Measurements from ENCODE around the gene CARMIL1.
"Not testable (repeated sequence)": the region's sequence is repeated elsewhere in the genome, so short reads cannot be mapped to it uniquely, and the experiment has no call there.

Gene CARMIL1

DNA sequence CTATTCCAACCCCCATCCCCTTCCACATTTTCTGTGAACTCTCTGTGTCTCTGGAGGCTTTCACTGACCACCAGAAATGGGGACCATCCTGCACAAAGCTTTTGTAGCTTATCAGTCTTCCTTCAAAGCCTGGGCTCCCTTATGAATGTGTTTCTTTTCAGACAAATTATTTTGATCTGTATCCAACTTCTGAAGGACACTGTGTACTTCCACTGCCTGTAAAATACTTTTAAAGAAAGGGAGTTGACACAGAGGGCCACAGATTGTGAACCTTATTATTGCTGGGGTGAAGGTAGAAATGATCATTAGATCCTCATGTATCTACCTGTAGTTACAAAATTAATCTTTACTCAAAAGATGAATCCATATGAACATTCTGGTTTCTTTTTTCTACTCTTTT, 135.6 kb downstream of the CARMIL1 start:
- no peak for DNase-seq

DNA sequence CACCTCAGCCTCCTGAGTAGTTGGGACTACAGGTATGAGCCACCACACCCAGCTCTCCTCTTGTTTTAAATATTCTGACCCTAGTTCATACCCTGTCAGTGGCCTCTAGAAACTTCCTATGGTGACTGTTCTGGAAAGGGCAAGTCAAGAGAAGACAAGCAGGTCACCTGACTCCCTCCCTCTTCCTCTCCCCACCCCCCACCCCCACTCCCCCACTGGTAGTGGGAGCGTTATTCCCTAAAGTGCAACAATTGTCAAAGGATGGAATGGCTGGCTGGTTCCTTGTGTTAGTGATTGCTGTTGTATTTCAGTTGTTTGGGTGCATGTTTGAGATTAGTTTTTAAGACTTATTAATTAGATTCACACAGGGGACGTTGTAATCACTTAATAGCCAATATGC, 136.1 kb downstream of the CARMIL1 start:
- DNase-seq = no peak

DNA sequence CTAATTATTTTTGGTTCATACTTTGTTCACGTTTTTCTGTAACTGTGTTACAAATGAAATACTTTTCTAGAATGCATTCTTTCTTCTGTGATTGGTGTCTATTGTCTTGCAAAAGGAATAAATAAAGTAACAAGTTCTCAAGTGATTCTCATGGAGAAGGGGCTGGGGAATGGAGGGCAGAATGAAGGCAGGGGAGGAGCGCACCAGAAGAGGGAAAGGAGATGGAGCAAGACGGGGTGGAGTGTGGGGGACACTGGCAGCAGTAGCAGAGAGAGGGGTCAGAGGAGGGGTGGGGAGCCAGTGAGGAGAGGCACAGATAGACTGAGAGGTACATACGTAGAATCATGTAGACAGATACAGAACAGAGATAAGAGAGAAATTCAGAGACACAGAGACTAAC, 136.5 kb downstream of the CARMIL1 start:
- no peak for DNase-seq

DNA sequence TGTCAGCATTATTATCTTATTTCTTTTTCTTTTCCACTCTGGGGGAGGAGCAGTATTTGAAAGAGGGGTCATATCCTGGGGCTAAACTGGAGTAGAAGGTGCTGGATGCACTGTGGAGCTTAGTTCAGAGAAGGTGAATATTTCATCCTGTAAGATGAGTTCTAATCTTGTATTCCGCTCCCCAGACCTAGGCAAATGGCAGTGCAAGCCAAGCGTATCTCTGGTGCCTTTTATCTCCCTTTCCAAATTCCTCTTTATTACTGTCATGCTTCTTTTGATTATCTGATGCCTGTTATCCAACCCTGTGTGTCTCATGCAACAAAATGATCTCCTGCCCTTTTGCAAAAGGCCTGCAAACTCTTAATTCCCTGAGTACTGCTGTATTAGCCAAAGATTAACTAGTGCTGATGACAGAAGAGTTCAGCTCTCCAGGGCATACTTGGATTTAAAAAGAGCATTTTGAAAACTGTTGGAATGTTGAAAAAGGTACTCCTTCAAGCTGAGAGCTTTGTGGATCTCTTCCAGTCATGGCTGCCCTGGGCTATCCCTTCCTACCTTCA, 138.0 kb downstream of the CARMIL1 start:
- DNase-seq = no peak

DNA sequence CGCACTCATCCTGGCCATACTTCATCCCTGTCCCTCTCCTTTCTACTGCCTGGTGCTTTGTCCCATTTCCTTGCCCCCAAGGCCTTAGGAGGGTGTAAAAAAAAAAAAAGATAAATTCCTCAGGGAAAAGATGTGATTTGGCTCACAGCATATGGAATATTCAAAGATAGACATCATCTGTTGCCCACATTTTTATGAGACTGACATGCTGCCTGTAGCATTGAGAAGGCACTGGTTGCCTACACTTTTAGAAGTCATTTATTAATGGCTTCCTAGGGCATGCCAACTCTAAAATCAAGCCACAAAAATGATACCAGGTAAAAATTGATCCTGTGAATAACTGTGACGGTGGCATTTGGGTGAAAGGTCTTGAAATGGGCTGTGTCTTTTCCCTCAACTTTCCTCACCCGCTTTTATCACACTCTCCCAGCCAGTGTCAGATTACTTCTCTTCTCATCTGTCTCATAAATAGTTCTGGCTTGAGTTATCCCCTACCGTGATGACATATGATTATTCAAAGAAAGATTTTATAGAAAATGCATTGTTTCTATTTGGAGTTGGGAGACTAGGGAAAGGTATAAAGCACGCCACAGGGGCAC, 139.4 kb downstream of the CARMIL1 start:
- DNase-seq = no peak

DNA sequence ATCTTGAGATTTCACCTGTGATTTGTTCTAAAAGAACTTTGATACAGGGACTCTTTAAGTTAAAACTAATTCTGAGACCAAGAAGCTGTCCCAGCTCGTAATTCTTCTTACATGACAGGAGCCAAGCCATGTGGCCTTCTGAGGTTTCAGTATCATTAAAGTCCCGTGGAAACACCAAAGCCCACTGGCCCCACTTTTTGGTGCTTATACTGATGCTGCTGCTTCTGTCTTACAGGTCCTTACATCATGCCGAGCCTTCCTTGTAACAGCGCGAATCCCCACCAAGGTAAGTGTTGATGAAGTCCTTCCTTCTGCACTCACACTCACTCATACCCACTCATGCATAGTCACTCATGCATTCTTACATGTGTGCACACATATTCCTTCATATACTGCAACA, 140.7 kb downstream of the CARMIL1 start:
- no peak for DNase-seq

DNA sequence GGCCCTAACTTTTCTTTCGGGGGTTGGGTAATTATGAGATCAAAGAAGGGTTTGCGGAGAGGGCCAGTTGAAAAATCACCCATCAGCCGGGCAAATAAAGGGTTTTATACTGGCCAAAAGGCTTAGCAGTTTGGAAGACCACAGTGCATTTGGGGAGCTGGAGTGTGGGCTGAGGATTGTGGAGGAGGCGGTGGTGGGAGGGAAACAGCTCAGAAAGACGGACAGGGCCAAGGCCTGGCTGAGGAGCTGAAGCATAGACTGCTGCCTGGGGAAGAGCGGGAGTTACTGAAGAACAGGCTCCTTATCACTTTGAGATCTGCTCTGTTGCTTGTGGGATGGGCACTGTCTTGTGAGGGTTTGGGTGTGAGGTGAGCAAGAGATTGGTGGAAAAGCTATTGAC, 144.2 kb downstream of the CARMIL1 start:
- DNase-seq = no peak

DNA sequence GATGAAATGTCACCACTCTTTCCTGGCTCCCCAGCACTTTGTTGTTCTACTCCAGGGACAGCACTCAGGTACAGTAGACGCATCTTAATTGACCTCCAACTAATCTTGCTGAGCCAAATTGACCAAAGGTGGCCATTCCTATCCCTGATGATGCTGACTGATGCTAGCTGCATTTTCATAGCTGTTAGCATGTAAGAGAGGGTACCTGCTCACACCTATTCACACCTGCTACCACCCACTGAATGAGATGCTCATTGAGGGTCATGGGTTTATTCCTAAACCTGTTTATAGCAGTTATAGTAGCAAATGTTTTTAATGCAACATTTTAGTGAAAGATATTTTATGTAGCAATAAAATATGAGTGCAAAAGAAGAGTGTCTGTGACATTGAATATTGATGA, 145.1 kb downstream of the CARMIL1 start:
- no peak for DNase-seq

DNA sequence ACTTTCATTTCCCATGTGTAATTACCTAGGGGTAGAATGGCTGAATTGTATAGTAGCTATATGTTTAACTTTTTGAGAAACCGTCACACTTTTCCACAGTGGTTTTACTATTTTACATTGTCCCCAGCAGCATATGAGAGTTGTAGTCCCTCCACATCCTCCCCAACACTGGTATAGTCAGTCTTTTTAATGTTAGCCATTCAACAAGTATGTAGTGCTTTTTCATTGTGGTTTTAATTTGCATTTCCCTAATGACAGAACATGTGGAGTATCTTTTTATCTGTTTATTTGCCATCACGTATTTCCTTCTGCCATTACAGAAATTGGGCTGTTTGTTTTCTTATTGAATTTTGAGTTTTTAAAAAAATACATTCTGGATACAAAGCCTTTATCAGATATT, 148.4 kb downstream of the CARMIL1 start:
- DNase-seq = no peak

DNA sequence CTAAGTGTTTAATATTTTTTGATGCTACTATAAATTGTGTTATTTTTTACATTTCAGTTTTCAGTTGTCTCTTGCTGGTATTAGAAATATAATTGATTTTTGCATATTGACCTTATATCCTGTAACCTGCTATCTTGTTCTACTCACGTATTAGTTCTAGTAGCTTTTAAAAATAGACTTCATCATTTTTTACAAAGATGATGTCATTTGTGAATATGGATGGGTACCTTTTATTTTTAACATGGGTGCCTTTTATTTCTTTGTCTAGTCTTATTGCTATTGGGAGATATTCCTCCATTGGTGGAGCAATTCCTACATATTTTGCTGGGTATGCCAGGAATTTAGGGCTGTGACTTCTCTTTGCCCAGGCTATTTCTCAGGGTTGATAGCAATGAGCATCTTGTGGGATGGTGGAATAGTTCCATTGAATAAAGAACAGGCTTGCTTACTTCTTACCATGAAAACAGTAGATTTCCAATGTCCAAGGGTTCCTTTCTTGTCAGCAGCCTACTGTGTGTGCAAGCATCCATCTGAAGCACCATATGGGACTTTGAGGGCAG, 149.7 kb downstream of the CARMIL1 start:
- no peak for DNase-seq

DNA sequence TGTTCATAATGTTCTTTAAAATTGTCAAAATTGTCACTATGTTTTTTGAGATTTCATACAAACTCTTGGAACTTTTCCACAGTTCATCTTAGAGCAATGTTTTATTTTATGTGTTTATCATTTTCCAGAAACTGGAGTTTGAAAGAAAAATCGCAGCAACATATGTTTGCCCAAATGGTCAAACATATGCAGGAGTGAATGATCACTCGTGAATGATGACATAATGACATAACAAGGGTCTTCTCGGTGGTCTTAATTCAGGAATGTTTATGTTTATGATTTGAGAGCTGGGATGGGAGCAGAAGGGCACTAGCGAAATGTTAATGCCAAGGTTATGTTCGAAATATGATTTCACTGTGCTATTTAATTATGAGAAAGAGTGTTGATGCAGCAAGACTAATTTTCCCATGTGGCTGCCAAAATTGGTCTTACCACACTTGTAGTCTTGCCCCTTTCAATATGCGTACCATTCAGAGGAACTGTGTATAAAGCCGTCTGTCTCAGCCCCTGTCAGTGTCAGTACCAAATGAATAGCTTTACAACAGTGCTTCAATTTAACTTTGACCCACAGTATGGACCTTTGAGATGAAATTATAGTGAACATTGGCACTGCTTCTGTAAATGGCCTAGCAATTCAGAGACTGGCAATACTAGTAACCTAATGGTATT, 152.3 kb downstream of the CARMIL1 start:
- no peak for DNase-seq

DNA sequence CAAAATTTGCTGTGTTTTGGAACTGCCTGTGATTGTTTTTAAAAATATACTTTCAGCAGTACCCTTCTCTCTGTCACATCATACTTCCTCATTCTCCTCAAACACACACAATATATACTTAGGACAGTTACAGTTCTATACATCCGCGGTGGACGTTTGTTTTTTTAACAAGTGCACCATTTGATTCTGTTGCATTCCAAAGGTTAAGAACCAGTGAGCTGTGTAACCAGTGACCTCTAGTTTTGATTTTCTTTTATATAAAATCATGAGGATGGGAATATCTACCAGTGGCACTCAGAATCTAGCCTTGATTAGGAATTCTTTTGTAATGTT, 152.8 kb downstream of the CARMIL1 start:
- no peak for DNase-seq

DNA sequence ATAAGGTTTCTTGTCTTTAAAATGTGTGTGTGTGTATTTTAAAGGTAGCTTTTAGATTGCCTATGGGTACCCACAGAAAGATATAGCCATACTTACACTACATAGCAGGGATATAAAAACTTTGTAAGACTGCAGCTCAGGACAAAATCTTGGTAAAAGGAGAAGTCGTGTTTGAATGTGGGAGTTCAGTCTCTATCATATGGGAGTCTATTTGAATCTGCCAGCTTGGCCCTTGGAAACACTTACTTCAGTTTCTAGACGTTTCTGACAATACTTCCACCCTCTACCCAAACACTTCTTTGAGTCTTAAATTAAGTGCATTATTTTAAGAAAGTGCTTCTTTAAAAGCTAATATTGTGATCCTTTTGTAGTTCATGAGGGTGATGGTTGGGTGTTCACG, 155.7 kb downstream of the CARMIL1 start:
- DNase-seq = no peak

DNA sequence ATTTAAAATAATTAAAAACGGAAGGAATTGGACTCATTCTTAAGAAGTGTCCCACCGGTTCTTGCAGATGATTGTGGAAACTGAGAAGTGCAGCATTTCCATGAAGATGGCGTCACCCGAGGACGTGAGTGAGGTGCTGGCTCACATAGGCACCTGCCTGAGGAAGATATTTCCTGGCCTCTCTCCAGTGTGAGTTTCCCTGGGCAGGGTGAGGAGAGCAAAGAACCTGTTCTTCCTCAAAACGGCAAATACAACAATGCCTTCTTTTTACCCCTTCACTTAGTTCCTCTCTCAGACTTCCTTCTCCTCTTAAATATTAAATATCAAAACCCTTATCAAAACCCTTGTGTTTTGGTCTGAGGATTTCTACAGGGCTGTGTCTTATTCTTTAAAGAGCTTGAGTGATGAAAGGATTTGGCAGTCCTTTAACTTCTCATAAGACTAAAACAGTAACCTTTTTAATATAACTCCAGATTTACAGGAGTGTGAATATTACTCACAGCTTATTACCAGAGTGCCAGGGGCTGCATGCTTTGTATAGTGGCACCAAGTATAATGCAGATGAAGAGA, 156.3 kb downstream of the CARMIL1 start:
- no peak for DNase-seq

DNA sequence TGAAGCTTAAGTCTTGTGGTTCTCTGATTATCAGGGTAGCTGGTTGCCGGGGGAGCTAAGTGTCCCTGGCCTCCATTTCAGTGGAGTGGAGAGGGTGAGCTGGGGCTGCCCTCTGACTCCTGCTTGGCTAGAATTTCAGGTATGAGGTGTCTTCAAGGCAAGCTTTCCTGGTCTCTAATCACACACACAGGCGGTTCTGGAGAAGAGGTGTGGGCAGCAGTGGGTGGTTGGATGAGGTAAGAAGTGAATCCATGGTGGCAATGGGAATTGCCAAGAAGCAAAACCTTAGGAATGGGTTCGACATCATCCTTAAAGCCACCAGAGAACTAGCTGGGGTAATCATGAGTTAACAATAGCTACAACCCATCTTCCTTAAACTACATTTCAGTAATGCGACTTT, 157.6 kb downstream of the CARMIL1 start:
- no peak for DNase-seq

DNA sequence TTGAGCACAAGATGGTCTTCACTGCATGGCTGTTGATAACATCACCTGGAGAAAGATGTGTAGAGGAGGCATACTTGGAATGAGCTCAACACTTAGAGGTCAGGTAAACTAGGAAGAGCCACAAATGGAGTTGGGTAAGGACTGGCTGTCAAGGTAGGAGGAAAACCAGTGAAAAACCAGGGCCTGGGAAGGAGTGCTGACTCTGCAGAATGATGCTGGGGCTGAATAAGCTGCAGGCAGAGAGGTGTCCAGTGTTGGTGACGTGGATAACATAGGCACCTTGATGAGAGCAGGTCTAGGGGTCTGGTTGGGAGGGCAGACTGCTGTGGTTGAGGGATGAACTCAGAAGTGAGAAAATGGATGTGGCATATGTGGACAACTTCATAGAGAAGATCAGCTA, 160.2 kb downstream of the CARMIL1 start:
- DNase-seq = no peak

DNA sequence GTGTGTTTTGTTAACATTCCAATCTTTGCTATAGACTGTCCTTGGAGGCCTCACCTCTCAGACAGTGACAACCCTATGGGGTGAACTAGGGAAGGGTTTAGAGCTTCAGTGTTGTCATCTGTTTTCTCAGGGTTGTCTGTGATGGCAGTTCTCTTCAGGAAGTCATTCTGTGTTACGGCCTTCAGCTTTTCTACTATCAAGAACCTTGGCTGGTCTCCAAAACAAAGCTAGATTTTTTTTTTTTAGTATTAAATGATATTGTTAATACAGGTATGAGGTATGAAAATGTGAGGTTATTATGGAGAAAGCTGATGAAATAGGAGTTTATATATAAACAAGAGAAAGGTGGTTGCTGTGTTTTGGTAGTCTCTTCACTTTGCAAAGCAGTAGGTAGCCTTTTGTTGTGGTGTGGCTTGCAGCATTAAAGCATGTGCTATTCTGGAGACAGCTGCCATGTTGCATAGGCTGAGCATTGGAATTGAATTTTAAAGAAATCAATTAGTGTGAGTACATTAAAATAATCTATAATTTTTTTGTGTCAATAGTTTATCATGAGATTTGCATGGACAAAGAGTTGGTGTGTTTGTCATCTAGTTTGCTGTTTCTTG, 162.6 kb downstream of the CARMIL1 start:
- no peak for DNase-seq

DNA sequence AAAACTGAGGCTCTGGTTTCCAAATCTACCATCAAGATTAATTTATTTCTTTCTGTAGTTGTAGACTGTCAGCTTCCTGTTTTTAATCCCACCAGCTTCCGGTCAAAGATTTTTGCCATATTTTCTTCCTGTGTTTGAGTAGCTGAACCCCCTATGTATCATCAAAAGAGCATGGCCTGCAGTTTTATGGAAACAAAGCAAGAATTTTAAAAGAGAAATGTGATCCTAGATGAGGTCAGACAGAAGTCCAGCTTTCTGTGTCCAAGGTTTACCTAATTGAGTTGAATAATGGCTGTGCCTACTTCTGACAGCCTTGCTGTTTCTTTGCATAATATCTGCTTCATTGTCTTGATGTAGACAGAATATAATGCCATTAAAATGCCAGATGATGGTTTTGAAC, 163.7 kb downstream of the CARMIL1 start:
- no peak for DNase-seq

DNA sequence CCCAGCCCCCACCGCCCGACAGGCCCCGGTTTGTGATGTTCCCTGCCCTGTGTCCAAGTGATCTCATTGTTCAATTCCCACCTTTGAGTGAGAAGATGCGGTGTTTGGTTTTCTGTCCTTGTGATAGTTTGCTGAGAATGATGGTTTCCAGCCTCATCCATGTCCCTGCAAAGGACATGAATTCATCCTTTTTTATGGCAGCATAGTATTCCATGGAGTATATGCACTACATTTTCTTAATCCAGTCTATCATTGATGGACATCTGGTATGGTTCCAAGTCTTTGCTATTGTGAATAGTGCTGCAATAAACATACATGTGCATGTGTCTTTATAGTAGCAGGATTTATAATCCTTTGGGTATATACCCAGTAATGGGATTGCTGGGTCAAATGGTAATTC, 165.3 kb downstream of the CARMIL1 start:
- not testable (repeated sequence) for DNase-seq

DNA sequence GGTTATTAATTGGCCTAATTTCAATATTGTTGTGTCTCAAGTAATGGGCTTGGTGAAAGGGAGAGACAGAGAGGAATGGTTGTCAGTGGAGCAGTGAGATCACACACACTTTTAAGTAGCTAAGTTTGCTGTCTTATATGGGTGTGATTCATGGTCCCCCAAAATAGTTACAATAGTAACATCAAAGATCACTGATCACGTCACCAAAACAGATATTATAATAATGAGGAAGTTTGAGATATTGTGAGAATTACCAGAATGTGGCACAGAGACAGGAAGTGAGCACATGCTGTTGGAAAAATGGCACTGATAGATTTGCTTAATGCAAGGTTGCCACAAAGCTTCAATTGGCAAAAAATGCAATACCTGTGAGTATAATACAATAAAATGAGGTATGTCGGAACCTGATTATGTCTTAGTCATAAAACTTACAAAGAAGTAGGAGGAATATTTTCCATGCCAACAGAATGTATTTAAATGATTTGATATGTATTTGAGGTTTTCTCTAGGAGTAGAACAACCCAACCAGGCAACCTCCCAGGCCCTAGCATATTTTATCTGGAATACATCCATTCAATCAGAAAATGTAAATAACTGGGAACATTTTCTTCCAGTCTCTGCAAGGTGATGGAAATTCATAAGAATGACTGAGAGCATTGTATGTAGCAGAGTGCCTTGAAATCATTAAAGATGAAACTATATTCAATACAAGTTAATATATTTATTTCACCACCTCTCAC, 167.8 kb downstream of the CARMIL1 start:
- DNase-seq = no peak

DNA sequence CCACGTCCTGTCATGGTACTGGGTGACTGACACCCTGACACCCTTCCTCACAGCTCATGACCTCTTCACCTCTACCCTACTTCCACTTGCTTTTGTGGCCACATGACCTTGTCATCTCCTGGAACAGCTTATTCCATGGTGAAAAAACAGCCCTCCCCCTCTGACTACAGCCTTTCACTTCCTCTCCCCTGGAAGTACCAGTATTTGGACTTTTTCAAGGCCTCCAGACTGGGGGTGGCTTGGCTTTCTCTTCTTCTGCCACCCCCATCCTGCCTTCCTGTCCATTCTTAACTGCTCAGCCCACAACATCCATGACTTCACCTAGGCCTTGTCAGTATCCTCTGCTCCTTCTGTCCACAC, 168.4 kb downstream of the CARMIL1 start:
- DNase-seq = no peak

DNA sequence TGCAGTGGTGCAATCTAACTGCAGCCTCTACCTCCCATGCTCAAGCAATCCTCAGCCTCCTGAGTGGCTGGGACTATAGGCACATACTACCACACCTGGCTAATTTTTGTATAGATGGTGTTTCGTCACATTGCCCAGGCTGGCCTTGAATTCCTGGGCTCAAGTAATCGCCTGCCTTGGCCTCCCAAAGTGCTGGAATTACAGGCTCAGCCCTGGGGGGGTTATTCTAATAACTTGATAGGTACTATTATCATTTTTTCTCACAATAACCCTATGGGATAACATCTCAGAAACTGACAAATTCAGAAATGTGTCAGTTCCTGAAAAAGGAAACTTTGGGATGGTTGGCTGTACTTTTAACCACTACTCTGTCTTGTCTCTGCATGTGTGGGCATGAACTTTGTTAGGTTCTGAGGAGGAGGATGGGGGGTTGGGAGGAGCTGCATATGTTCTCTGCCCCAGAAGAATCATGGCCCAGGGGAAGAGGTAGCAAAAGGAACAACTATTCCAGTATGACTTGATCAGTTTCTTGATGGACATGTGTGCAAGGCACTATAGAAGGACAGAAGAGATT, 169.9 kb downstream of the CARMIL1 start:
- DNase-seq = no peak

DNA sequence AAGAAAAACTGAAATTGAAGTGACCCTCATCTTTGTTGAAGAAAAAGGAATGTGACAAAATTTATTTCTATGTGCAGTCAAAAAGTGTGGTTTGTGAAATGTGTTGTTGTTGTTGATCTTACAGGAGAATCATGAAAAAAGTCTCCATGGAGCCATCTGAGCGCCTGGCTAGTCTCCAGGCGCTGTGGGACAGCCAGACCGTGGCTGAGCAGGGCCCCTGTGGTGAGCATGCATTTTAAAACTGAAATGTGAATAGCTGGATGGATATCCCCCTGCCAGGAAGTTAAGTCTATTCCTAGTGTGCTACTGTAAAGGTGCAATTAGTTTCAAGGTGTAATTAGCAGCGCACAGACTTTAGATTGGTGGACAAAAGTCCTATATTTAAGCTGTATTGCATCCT, 170.6 kb downstream of the CARMIL1 start:
- no peak for DNase-seq

Measured in cortex of kidney (tissue), 1 donor.